Epithelial cell of esophagus (primary cell): ENCODE results near the gene MAB21L1.

Experiments
- DNase-seq: peaks from one replicate; pipeline ENCODE4 v3.0.0; 2010; ENCODE audit warnings: low read depth
- H3K4me3 ChIP-seq: 2 replicates; pipeline ENCODE4 v1.5.1; 2011; ENCODE audit warnings: mild to moderate bottlenecking, low read length, control low read depth
- TF ChIP-seq, protein P1 (sequence below): IDR thresholded peaks from 2 replicates; pipeline ENCODE4 v1.5.1; 2011; ENCODE audit warnings: low read depth, mild to moderate bottlenecking, low read length, control low read depth, inconsistent platforms; ENCODE audit not compliant: insufficient read depth; ENCODE audit errors: missing control alignments

Gene MAB21L1

DNA sequence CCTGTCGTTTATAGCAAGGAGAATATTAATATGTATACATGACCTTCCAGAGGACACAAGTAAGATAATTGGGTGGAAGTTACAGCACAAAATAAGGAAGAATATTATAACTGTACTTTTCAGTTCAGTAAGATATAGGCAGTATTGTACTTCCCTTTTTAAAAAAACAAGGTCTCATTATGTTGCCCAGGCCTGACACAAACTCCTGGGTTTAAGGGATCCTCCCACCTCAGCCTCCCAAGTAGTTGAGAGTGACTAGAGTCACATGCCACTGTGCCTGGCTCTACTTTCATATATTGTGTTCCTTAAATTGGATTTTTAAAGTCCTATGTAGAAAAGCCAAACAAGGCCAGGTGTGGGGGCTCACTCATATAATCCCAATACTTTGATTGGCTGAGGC, 19.5 kb upstream of the MAB21L1 start:
- TF ChIP-seq, protein P1, sequence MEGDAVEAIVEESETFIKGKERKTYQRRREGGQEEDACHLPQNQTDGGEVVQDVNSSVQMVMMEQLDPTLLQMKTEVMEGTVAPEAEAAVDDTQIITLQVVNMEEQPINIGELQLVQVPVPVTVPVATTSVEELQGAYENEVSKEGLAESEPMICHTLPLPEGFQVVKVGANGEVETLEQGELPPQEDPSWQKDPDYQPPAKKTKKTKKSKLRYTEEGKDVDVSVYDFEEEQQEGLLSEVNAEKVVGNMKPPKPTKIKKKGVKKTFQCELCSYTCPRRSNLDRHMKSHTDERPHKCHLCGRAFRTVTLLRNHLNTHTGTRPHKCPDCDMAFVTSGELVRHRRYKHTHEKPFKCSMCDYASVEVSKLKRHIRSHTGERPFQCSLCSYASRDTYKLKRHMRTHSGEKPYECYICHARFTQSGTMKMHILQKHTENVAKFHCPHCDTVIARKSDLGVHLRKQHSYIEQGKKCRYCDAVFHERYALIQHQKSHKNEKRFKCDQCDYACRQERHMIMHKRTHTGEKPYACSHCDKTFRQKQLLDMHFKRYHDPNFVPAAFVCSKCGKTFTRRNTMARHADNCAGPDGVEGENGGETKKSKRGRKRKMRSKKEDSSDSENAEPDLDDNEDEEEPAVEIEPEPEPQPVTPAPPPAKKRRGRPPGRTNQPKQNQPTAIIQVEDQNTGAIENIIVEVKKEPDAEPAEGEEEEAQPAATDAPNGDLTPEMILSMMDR: no peak

DNA sequence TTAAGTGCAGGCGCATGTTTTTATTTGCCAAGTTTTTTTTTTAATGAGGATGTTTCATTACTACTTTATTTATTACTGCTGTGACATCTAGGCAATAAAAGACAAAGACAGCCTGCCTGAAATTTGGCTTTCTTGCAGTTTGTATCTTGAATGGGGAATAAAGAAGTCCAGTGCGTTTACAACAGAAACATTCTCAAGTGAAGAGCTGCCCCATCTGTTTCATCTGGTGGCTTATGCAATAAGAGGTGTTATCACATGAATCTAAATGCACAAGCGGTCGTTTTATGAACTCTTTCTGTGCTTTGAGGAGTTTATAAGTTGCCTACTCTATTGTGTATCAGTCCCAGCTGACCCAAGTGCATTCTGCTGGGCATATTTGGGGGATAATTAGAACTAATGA, 12.6 kb upstream of the MAB21L1 start:
- no peak overlapping the region for H3K4me3 ChIP-seq
- no peak for DNase-seq
- TF ChIP-seq, protein P1: no peak

More for the DNA sequence above, 19.5 kb upstream of the MAB21L1 start:
- H3K4me3 ChIP-seq: no peak overlapping the region
- DNase-seq: no peak

DNA sequence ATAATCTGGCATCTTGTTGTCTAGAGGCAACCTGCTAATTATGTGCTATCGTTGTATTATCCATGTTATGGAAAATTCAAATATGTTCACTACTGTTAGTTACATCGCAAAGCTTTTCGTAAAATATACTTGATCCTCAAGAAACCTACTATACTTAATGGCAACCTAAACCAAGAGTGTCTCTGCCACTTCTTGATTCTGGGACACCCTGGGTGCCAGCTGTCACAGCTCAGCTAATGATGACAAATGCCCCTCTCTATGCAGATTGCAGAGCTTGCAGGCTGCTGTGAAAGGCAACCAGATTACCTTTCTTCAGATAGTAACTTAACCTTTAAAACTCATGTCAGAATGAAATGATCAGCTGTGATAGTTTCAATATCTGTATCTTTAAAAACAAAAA, 8.9 kb upstream of the MAB21L1 start:
- no peak for DNase-seq
- H3K4me3 ChIP-seq: no peak overlapping the region
- TF ChIP-seq, protein P1: no peak

DNA sequence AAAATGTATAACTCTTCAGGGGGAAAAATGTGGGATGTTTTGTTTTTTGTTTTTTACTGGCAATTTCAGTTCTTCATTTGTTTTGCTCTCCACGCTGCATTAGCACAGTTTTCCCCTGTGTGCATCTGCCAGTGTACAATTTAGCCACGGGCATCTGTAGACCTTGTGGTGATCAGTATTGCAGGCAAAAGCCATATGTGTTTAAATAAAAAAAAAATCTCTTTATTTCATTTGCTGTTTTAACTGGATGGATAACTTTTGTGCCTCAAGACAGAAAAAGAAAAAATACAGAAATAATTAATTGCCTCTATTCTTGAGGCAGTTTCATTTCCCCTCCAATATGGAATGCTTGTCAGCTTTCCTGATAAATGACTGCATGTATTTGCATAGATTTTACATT, 7.9 kb upstream of the MAB21L1 start:
- TF ChIP-seq, protein P1: no peak
- no peak overlapping the region for H3K4me3 ChIP-seq
- no peak for DNase-seq

DNA sequence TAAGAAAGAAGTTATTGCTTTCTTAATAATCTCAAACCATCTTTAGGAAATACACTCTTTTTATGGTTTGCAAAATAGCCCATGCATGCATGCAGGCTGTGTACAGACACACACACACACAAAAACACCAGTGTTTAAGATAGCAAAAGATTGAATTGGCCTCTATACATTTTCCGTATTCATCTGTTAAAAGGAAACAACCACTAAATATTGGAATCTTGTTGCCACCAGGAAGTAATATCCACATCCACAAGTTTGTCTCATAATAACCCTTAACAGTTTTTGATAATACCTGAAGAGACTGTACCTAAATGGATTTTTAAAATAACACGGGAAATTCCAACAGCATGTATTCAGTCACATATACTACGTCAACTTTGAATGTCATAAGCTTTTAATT, 7.3 kb upstream of the MAB21L1 start:
- TF ChIP-seq, protein P1: no peak

DNA sequence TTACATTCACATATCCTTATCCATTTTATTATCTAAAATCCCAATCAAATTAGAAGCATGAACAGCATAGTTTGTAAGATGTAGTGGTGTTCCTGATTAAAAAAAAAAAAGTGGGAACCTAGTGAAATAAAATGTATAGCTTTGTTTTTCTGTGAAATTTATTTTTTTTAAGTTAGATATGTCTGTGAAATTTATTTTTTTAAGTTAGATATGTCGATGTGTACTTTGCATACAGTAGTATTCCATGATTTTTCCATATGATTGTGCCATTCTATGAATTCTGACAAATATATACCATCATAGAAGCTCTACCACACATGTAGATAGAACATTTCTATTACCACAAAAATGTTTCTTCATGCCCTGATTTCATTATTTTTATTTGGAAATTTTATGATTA, 6.0 kb upstream of the MAB21L1 start:
- no peak overlapping the region for H3K4me3 ChIP-seq
- TF ChIP-seq, protein P1: no peak
- no peak for DNase-seq

More for the DNA sequence above, 7.3 kb upstream of the MAB21L1 start:
- H3K4me3 ChIP-seq: no peak overlapping the region
- no peak for DNase-seq

DNA sequence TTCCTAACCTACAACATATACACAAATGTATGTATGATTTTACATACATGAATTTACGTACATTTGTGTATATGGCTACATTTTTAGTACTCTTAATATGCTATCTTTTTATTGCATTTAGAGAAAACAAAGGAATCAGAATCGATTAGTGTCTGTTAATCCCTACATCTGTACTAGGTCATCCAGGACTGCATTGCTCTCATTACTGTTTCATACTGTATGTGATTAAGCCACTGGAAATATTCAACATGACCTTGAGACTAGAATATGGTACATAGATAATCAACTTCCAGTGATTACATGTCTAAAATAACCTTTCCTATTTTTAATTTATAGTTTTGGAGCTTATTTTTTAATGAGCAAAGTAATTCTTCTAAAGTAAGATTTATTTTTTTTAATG, 5.3 kb upstream of the MAB21L1 start:
- TF ChIP-seq, protein P1: no peak
- no peak overlapping the region for H3K4me3 ChIP-seq
- no peak for DNase-seq
